CD4-positive, alpha-beta memory T cell (primary cell): ENCODE measurements around the gene DSTN. TPM values are rescaled to one million over a fixed set of nuclear protein-coding genes. Genes with fewer than 3 reads are reported as not detected.

ENCODE experiments used
- CTCF ChIA-PET: fragments of 350-600 bp; sonication (Branson Sonifier 250); formaldehyde crosslinking; loops from one replicate; lab custom pipeline; 2021; ENCODE audit warnings: inconsistent platforms; ENCODE audit not compliant: partially characterized antibody; lab: Charles Lee
- POLR2A ChIA-PET: fragments of 350-600 bp; sonication (Branson Sonifier 250); formaldehyde crosslinking; loops from one replicate; lab custom pipeline; 2021; ENCODE audit not compliant: partially characterized antibody; lab: Charles Lee
- DNase-seq, 5 donors: peaks; one replicate each; pipeline versions ENCODE4 v3.0.0 to v3.0.0-alpha.2; 2020 to 2022; ENCODE audit warnings: mixed read lengths in 1 of 5
- H3K27ac ChIP-seq: one replicate; pipeline ENCODE4 v1.7.0; 2013; ENCODE audit warnings: low read depth, low read length
- H3K27me3 ChIP-seq: 2 replicates; pipeline ENCODE4 v1.7.0; 2013; ENCODE audit warnings: mild to moderate bottlenecking, low read length, moderate library complexity; ENCODE audit not compliant: insufficient read depth
- H3K36me3 ChIP-seq: 2 replicates; pipeline ENCODE4 v1.7.0; 2013; ENCODE audit warnings: mild to moderate bottlenecking, low read length, moderate library complexity; ENCODE audit not compliant: insufficient read depth
- H3K4me1 ChIP-seq: 2 replicates; pipeline ENCODE4 v1.7.0; 2013; ENCODE audit warnings: mild to moderate bottlenecking, low read length, moderate library complexity; ENCODE audit not compliant: insufficient read depth
- H3K4me3 ChIP-seq, 2 donors: one replicate each; pipeline ENCODE4 v1.7.0; 2013; ENCODE audit warnings: low read length in 2 of 2, mild to moderate bottlenecking in 1 of 2
- H3K9me3 ChIP-seq, 2 donors: one replicate each; pipeline ENCODE4 v1.7.0; 2013; ENCODE audit warnings: low read length in 2 of 2, control low read depth in 1 of 2; ENCODE audit not compliant: control insufficient read depth in 1 of 2
- H3K27ac Mint-ChIP-seq, 7 donors: one replicate each; pipeline ENCODE4 v1.8.0; 2020 to 2021; ENCODE audit warnings: mixed read lengths in 7 of 7, mild to moderate bottlenecking in 6 of 7, inconsistent platforms in 3 of 7, moderate library complexity in 3 of 7
- H3K27me3 Mint-ChIP-seq, 2 donors: one replicate each; pipeline ENCODE4 v1.8.0; 2020 to 2021; ENCODE audit warnings: mixed read lengths in 2 of 2
- H3K36me3 Mint-ChIP-seq, 2 donors: one replicate each; pipeline ENCODE4 v1.8.0; 2020 to 2021; ENCODE audit warnings: mixed read lengths in 2 of 2, inconsistent platforms in 1 of 2, mild to moderate bottlenecking in 1 of 2
- H3K4me1 Mint-ChIP-seq, 4 donors: one replicate each; pipeline ENCODE4 v1.8.0; 2020 to 2021; ENCODE audit warnings: mixed read lengths in 4 of 4, mild to moderate bottlenecking in 1 of 4
- H3K4me3 Mint-ChIP-seq, 8 donors: one replicate each; pipeline ENCODE4 v1.8.0; 2020 to 2021; ENCODE audit warnings: mixed read lengths in 8 of 8, mild to moderate bottlenecking in 7 of 8, moderate library complexity in 6 of 8, inconsistent platforms in 3 of 8
- H3K9me3 Mint-ChIP-seq, 8 donors: one replicate each; pipeline ENCODE4 v1.8.0; 2020 to 2021; ENCODE audit warnings: mixed read lengths in 8 of 8, mild to moderate bottlenecking in 5 of 8, inconsistent platforms in 3 of 8, moderate library complexity in 1 of 8
- intact Hi-C: fragments of 100-400 bp; cut with micrococcal nuclease; formaldehyde crosslinking; loops from one replicate; pipeline ENCODE4 v1.15.1; 2023
- polyA plus RNA-seq, 2 donors: library from polyadenylated mRNA; unstranded; fragments of 300-500 nt; fragmentation: Illumina TruSeq; gene quantifications; one replicate each; pipeline ENCODE4 v1.2.3, GENCODE V29; 2021
- total RNA-seq, 2 experiments: library from RNA; stranded (reverse); gene quantifications; one replicate each; pipeline ENCODE4 v1.2.3, GENCODE V29; 2021

Gene DSTN
- total and polyA plus RNA-seq, 4 experiments from 2014 or later = 43.1 to 212 (median 98.3) TPM

DNA sequence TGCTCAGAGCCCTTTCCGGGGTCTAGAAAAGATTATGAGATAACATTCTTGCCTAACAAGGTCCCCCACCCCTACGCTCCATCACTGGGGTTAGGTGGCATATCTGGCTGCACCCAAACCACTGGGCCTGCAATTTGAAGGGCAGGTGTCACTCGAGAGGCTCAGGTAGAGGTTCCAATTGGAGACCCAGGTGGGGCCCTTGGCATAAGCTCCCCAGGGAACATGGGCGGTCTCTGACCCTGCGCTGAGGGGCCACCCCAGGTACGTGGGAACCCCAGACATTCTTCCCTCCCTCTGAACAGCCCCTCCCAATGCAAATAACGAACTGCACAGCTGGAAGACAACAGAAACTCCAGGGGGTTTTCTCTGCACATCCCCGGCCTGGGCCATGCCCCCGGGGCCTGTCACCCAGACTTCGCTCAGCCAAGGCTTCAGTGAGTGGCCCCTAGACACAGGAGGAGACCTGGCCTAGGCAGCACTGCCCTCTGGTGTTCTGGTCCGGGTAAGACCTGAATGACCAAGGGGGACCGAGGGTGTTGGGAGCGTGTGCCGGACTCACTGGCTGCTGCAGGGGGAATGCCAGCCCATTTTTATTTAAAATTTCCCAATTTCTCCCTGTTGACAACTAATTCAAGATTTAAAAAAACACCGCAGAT, 47.5 kb downstream of the DSTN start:
- intact Hi-C loops = loop anchor here (1.0 kb wide), 2 partner anchors 80 to 112 kb away; no protein-coding TSS in a partner anchor

DNA sequence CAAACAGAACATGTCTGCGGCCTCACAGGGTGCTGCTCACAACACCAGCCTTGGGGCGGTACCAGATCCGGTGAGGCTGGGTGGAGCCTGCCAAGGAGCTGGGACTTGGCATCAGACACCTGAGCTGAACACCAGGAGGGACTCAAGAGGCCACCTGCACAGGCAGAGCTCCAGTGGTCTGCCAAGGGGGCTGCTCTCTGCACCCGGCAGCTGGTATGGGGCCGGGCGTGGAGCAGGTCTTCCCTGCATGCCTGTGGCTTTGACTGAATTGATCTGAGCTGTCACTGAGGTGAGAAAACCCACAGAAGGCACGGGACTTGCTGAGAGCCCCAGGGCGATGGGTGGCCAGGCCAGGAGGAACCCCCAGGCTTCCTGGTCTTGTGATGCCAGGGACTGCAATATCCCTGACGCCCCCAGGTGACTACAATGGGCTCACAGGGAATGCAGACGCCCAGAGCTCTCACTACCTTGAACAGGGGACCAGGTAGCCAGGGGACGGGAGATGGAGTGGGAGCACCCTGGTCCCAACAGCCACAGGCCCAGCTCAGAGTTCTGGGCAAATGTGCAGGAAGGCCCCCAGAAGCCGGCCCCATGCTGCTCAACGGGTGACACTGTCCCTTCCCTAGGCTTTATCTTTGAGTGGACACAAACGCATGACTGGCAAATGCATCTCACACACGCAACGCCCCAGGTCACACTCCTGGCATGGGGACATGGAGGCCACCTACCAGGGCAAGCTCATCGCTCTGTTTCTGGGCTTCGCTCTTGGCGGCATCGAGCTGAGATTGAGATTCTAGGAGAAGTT, 48.2 kb downstream of the DSTN start:
- no peaks in the 10 kb centered on the region for H3K4me1 ChIP-seq
- H3K27me3 ChIP-seq = no peaks in the 10 kb centered on the region
- ChIA-PET POLR2A (interaction anchor here (1.0 kb wide), 1 partner anchor 113 kb away, joined by 3 read pairs; no protein-coding TSS in a partner anchor), CTCF (interaction anchor here (0.9 to 6.8 kb wide), 8 partner anchors 11 to 281 kb away, joined by 3 to 46 read pairs (median 6); no protein-coding TSS in a partner anchor)
- H3K27ac ChIP-seq = no peak overlapping the region
- intact Hi-C loops = loop anchor here (1.0 kb wide), 2 partner anchors 81 to 113 kb away; no protein-coding TSS in a partner anchor
- peaks cover 7 to 37% of the 10 kb centered on the region in 2 donors for H3K36me3 Mint-ChIP-seq
- DNase-seq = no peak
- peaks cover 4% of the 10 kb centered on the region for H3K36me3 ChIP-seq
- H3K27me3 Mint-ChIP-seq = no peaks in the 10 kb centered on the region
- no peaks in the 10 kb centered on the region for H3K9me3 Mint-ChIP-seq
- peak overlapping the region in 1 of 7 donors; percentile 64 for H3K27ac Mint-ChIP-seq
- no peaks in the 10 kb centered on the region for H3K9me3 ChIP-seq
- H3K4me3 ChIP-seq = no peak overlapping the region
- no peak overlapping the region for H3K4me3 Mint-ChIP-seq
- peaks cover 2 to 5% (median 2%) of the 10 kb centered on the region in 4 donors for H3K4me1 Mint-ChIP-seq

More for the DNA sequence above, 47.5 kb downstream of the DSTN start:
- Mint-ChIP-seq H3K36me3 (peaks cover 7 to 39% of the 10 kb centered on the region in 2 donors), H3K4me1 (peaks cover 6 to 12% (median 9%) of the 10 kb centered on the region in 4 donors), H3K27me3 (no peaks in the 10 kb centered on the region), H3K4me3 (no peak overlapping the region), H3K9me3 (no peaks in the 10 kb centered on the region), H3K27ac (peak overlapping the region in 1 of 7 donors; percentile 42)
- H3K27me3 ChIP-seq = no peaks in the 10 kb centered on the region
- no peak overlapping the region for H3K4me3 ChIP-seq
- H3K36me3 ChIP-seq = peaks cover 4% of the 10 kb centered on the region
- no peaks in the 10 kb centered on the region for H3K9me3 ChIP-seq
- DNase-seq = peak in 4 of 5 donors; percentile 33 to 46 (median 36)
- ChIA-PET CTCF (interaction anchor here (0.7 to 6.8 kb wide), 9 partner anchors 10 to 281 kb away, joined by 3 to 46 read pairs (median 6); partner anchors contain the start of gene BFSP1), POLR2A (interaction anchor here (1.0 kb wide), 1 partner anchor 113 kb away, joined by 3 read pairs; no protein-coding TSS in a partner anchor)
- peaks cover 7% of the 10 kb centered on the region for H3K4me1 ChIP-seq
- H3K27ac ChIP-seq = no peak overlapping the region

DNA sequence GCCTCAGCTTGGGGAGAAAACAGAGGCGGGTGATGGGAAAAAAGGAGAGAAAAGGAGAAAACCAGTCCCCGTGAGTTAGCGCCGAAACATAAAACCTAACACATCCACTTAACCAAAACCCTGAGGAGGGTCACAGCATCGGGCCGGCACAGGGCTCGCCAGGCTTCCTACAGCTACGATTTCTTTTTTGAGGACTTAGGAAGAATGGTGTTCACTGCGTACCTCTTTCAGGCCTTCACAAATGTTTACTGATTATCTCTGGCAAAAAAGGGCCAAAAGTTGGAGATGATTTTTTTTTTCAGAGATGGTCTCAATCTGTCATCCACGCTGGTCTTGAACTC, 48.8 kb downstream of the DSTN start:
- Mint-ChIP-seq H3K4me3 (no peak overlapping the region), H3K36me3 (peaks cover 7 to 38% of the 10 kb centered on the region in 2 donors), H3K4me1 (peaks cover 2 to 5% (median 2%) of the 10 kb centered on the region in 4 donors), H3K9me3 (no peaks in the 10 kb centered on the region), H3K27ac (peak overlapping the region in 1 of 7 donors; percentile 64), H3K27me3 (no peaks in the 10 kb centered on the region)
- Histone ChIP-seq H3K9me3 (no peaks in the 10 kb centered on the region), H3K36me3 (peaks cover 4% of the 10 kb centered on the region), H3K4me3 (no peak overlapping the region), H3K4me1 (no peaks in the 10 kb centered on the region), H3K27ac (no peak overlapping the region), H3K27me3 (no peaks in the 10 kb centered on the region)
- DNase-seq = no peak
- intact Hi-C loops = no loop called here
- CTCF ChIA-PET = interaction anchor here (0.9 to 6.8 kb wide), 7 partner anchors 17 to 280 kb away, joined by 3 to 46 read pairs (median 6); no protein-coding TSS in a partner anchor
- POLR2A ChIA-PET = no interaction called here

DNA sequence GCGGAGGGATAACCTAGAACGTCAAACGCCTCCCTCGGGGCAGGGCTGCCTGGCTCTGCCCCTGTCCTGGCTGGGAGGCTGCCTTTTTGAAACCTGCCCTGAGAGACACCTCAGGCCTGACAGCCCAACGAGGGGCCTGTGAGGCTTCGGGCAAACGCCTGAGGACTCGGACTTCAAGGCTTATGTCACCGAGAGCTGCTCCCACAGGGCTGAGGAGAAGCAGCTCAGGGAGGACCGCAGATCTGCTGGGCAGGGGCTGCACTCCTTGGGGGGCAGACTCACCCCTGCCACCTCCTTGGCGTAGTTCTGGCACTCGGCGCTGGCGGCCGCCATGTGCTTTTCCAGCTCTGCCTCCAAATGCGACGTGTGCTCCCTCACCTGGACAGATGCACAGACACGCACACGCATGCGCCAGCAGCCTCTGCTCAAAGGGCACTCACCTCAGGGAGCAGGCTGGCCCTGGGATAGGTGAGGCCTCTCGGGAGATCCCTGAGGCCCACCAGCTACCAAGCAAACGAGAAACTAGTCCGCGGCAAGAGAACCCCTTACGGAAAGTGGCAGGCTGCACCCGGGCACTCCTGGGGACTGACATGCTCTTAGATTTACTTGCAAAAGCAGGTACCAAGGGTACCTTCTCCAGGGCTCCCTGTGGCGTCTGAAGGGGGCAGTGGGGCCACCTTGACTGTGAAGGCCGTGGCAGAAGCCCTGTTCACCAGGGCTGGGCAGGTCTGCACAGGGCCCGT, 49.6 kb downstream of the DSTN start:
- ChIA-PET POLR2A (no interaction called here), CTCF (interaction anchor here (0.7 to 6.8 kb wide), 3 partner anchors 83 to 279 kb away, joined by 3 to 46 read pairs (median 14); no protein-coding TSS in a partner anchor)
- H3K36me3 ChIP-seq = peaks cover 9% of the 10 kb centered on the region
- Mint-ChIP-seq H3K27me3 (no peaks in the 10 kb centered on the region), H3K4me3 (no peak overlapping the region), H3K4me1 (peaks cover 0 to 3% (median 0%) of the 10 kb centered on the region in 4 donors), H3K9me3 (no peaks in the 10 kb centered on the region), H3K36me3 (peaks cover 10 to 43% of the 10 kb centered on the region in 2 donors), H3K27ac (peak overlapping the region in 1 of 7 donors; percentile 27)
- H3K27ac ChIP-seq = no peak overlapping the region
- no peaks in the 10 kb centered on the region for H3K9me3 ChIP-seq
- no peak overlapping the region for H3K4me3 ChIP-seq
- H3K27me3 ChIP-seq = no peaks in the 10 kb centered on the region
- no peaks in the 10 kb centered on the region for H3K4me1 ChIP-seq
- DNase-seq = no peak
- intact Hi-C loops = no loop called here

DNA sequence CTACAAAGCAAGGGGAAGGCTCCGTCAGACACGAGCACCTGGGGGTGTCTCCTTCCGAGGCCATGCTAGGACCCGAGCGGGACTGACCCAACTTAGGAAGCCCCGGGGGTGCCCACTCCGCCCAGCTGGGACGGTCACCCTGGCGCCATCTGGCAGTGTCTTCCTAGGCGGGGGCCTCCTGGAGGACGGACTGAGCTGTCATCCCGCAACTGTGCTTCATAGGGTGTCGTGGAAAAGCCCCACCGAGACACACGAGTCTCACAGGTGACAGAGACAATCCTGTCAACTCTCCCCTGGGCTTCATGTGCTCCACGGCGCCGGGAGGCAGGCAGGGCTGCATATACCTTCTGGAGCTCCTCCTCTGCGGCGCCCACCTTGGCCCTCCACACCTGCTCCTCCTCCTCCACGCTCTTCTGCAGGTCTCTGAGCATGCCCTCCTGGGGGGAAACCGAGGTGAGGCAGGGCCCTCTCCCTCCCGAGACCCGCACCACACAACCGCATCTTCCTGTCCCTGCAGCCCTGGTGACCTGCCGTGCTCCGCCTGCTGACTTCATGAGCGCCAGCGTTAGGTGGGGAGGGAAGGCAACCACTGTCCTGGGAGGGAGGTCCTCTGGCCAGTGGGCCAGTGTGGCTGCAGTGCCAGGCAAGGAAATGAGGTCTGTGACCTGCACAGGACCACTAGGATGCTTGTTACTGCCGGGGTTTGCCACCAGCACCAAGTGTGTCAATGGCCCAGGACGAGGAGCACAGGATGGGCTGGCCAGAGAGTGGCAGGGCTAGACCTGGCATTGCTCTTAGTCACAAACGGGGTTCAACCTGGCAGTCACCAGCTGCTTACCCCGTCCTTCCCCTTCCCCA, 50.7 kb downstream of the DSTN start:
- Mint-ChIP-seq H3K27ac (peak overlapping the region in 1 of 7 donors; percentile 59), H3K36me3 (peaks cover 10 to 44% of the 10 kb centered on the region in 2 donors), H3K9me3 (no peaks in the 10 kb centered on the region), H3K27me3 (no peaks in the 10 kb centered on the region), H3K4me3 (no peak overlapping the region), H3K4me1 (peaks cover 0 to 3% (median 0%) of the 10 kb centered on the region in 4 donors)
- Histone ChIP-seq H3K4me1 (no peaks in the 10 kb centered on the region), H3K27me3 (no peaks in the 10 kb centered on the region), H3K4me3 (no peak overlapping the region), H3K27ac (no peak overlapping the region), H3K36me3 (peaks cover 9% of the 10 kb centered on the region), H3K9me3 (no peaks in the 10 kb centered on the region)
- ChIA-PET CTCF (interaction anchor here (0.9 to 6.8 kb wide), 3 partner anchors 8 to 278 kb away, joined by 3 to 46 read pairs (median 14); no protein-coding TSS in a partner anchor), POLR2A (no interaction called here)
- DNase-seq = no peak
- intact Hi-C loops = no loop called here

DNA sequence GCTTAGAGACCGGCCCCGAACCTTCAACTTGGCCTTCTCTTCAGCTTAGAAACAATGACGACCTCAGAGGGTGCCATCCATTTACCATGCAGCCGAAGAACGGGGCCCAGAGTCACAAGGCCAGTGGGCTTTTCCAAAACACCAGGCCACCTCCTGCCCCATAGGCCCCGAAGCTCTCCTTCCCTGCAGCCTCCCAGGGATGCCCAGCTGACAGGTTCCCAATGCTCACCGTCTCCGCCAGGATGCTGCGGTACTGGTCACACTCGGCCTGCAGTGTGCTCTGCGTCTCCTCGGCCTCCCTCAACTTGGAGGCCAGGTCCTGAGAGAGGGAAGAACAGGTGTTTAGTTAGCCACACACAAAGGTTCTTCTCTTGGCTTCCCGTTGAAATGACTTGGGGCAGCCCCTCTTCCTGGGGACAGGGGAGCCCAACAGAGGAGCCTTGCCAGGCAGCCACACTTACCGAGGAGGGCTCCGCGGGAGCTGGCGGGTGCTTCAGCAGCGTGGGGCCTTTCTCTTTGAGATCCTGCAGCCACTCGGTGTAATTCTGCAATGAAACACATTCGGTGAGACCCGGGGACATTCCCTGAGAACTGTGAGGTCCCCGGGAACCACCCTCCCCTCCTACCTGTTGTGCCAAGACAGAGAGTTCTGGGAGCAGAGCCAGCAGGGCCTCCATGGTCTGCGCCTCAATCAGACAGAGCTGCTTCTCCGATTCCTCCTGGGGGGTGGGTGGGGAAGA, 51.5 kb downstream of the DSTN start:
- no peak for DNase-seq
- no peak overlapping the region for H3K27ac Mint-ChIP-seq

More for the DNA sequence above, 51.5 kb downstream of the DSTN start:
- H3K9me3 Mint-ChIP-seq = no peaks in the 10 kb centered on the region
- POLR2A ChIA-PET = no interaction called here
- H3K4me1 Mint-ChIP-seq = peaks cover 0 to 3% (median 0%) of the 10 kb centered on the region in 4 donors
- peaks cover 14 to 50% of the 10 kb centered on the region in 2 donors for H3K36me3 Mint-ChIP-seq
- intact Hi-C loops = no loop called here
- H3K4me1 ChIP-seq = no peaks in the 10 kb centered on the region
- no peaks in the 10 kb centered on the region for H3K27me3 ChIP-seq
- CTCF ChIA-PET = interaction anchor here (0.9 kb wide), 1 partner anchor 9 kb away, joined by 3 read pairs; no protein-coding TSS in a partner anchor
- no peak overlapping the region for H3K27ac ChIP-seq
- H3K36me3 ChIP-seq = peaks cover 9% of the 10 kb centered on the region
- no peak overlapping the region for H3K4me3 Mint-ChIP-seq
- no peak overlapping the region for H3K4me3 ChIP-seq
- no peaks in the 10 kb centered on the region for H3K9me3 ChIP-seq
- no peaks in the 10 kb centered on the region for H3K27me3 Mint-ChIP-seq
